GM21526 (cell line): ENCODE measurements around the gene SBNO2.

ENCODE experiments used
- ATAC-seq: cut with Tn5 transposase; IDR thresholded peaks from one replicate; pipeline ENCODE4 v1.9.1; 2021; ENCODE audit warnings: moderate library complexity; ENCODE audit not compliant: unreplicated experiment, low FRiP score

SBNO2 gene, protein sequence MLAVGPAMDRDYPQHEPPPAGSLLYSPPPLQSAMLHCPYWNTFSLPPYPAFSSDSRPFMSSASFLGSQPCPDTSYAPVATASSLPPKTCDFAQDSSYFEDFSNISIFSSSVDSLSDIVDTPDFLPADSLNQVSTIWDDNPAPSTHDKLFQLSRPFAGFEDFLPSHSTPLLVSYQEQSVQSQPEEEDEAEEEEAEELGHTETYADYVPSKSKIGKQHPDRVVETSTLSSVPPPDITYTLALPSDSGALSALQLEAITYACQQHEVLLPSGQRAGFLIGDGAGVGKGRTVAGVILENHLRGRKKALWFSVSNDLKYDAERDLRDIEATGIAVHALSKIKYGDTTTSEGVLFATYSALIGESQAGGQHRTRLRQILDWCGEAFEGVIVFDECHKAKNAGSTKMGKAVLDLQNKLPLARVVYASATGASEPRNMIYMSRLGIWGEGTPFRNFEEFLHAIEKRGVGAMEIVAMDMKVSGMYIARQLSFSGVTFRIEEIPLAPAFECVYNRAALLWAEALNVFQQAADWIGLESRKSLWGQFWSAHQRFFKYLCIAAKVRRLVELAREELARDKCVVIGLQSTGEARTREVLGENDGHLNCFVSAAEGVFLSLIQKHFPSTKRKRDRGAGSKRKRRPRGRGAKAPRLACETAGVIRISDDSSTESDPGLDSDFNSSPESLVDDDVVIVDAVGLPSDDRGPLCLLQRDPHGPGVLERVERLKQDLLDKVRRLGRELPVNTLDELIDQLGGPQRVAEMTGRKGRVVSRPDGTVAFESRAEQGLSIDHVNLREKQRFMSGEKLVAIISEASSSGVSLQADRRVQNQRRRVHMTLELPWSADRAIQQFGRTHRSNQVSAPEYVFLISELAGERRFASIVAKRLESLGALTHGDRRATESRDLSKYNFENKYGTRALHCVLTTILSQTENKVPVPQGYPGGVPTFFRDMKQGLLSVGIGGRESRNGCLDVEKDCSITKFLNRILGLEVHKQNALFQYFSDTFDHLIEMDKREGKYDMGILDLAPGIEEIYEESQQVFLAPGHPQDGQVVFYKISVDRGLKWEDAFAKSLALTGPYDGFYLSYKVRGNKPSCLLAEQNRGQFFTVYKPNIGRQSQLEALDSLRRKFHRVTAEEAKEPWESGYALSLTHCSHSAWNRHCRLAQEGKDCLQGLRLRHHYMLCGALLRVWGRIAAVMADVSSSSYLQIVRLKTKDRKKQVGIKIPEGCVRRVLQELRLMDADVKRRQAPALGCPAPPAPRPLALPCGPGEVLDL (N-terminal part only)

GRCh38 chr19:1173845-1174809 is at the start of gene SBNO2:
SBNO2 (minus strand) TSS chr19:1174268; CDS start chr19:1154276, 19,992 bp downstream.
- no peak for ATAC-seq

DNA sequence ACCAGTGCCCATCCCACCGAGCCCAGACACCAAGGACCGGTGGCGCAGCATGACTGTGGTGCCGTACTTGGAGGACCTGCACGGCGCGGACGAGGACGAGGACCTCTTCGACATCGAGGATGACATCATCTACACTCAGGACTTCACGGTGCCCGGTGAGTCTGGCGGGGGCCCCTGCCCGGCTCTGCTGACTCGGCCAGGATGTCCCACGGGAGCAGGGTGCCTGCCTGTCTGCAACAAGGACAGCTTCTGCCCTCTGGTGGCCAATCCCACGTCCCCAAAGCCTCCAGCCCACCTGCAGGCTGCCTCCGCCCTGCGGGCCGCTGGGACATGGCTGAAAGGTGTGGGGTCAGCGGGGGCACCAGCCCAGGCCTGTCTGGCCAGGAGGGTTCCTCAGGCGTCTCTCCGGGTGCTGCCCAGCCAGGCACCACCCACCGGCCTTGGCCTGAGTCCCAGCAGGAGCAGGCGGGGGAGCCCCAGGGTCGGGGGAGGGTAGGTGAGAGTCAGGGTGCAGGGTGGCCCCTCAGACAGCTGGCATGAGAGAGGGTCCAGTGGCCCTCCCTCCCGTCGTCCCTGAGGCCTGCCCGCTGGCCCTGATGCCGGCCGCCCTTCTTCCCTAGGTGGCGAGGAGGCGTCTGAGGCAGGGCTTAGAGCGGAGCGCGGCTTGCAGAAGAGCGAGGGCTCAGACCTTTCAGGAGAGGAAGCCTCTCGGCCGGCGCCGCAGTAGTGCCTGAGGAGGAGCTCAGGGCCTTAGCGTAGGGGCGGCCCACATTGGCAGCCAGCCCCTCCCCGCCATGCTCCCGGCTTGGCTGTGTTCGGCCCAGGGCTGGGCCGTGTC is 49.2 kb upstream of the SBNO2 start:
- no peak for ATAC-seq

DNA sequence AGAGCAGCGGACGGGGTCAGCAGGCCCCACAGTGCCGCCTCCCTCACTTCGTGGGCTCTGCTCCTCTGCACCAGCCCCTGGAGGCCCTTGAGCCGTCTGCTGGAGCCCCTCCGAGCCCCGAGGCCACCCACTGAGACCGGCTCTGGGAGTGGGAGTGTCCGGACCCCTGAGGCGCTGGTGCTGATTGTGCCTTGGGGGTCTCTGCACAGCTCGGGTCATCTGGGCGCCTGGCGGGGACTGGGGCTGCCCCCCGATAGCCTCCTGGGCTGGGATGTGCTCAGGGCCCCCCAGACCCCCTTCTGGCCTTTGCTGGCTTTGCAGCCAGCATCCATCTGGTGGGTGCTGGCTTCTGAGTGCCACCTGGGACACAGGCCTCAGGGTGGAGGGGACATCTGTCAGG is 48.3 kb upstream of the SBNO2 start:
- no peak for ATAC-seq

- no peak for ATAC-seq
Measured at GRCh38 chr19:1221904-1222255, 47.8 kb upstream of the SBNO2 start.

DNA sequence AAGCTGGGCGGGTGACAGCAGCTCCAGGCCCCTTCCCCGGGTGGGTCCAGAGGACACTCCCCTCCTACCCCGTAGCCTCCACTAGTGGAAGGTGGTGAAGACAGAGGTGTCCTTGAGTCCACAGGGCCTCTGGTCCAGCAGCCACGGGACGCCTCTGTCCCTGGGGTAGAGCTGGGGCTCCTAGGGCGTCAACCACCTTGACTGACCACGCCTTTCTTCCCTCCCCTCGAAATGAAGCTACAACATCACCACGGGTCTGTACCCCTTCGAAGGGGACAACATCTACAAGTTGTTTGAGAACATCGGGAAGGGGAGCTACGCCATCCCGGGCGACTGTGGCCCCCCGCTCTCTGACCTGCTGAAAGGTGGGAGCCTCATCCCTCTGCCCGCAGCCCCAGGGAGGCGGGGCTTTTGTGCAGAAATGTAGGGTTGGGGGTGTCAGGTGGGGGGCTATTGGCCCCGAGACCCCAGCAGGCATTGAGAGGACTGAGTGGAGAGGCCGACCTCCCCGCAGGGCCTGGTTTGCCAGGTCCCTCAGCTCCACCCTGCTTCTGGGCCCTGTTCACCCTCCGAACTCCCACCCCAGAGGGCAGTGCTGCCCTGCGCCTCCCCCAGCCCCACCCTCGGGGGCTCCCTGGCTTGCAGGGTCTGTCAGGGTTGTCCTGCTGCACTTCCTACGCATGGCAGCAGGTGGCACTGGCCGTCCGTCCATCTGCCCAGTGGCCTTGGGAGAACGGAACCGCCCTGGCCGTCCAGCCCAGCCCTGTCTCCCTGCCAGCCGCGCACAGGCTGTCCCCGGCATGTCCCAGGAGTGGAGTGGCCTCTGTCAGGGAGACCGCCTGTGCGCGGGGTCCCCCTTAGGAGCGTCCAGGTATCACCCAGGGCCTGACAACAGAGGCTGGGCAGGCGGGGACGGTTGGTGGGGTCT is 47.2 kb upstream of the SBNO2 start:
- ATAC-seq, result no peak

- no peak for ATAC-seq
Measured at GRCh38 chr19:1220477-1220930, 46.4 kb upstream of the SBNO2 start.

GRCh38 chr19:1219786-1220476 is 45.9 kb upstream of the SBNO2 start:
- no peak for ATAC-seq

DNA sequence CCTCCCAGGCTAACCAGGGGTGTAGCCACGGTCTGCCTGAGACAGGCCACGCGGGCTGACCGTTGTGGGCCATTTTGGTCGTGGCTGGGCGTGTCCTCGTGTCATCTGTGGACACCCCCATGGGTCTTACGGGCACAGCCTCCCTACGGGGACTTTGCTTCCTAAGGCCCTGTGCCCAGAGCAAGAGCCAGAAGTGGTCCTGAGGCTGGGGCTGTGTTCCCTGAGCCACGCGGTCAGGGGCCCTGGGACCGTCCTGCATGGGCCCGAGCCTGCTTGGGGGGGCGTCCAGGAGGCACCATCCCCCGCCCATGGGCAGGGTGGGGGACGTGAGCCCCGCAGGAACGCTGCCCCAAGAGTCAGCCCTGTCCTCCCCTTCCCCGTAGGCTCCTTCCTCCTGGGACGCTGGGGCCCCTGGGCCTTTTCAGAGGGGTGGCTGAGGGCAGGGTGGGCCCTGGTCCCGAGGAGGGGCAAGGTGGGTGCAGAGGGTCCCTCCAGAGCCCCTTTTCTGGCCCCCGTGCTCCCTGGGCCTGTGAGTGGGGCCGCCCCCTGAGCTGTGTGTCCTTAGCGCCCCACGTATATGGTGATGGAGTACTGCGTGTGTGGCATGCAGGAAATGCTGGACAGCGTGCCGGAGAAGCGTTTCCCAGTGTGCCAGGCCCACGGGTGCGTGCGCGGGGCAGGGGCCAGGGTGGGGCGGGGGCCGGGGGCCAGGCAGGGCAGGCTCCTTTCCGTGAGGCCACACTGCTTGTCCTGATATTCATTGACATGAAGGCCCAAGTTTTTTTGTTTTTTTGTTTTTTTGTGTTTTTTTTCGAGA is 44.9 kb upstream of the SBNO2 start:
- no peak for ATAC-seq

DNA sequence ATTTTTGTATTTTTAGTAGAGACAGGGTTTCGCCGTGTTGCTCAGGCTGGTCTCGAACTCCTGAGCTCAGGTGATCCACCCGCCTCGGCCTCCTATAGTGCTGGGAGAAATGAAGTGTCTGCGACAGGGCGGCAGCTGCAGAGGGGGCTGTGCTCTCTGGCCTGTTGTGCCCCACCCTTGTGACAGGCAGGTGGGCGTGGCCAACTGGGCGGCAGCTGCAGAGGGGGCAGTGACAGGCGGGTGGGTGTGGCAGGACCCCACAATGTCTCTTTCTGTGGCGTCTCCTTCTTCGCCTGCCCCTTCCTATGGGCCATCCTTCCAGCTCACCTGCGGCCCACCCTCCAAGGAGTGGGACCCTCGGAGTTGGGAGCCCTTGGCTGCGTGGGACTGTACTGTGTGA is 43.3 kb upstream of the SBNO2 start:
- no peak for ATAC-seq

DNA sequence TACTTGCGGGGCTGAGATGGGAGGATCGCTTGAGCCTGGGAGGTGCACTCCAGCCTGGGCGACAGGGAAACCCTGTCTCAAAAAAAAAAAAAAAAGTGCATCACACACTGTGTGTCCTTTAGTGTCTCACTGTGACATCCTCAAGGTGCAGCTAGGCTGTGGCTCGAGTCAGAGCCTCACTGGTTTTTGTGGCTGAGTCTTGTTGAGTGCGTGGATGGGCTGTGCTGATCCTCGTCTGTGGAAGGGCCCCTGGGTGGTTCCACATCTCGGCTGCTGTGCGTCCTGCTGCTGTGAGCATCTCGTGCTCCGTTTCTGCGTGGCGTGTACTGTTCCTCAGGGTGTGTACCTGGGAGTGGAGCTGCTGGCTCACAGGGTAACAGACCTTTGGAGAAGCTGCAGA is 42.7 kb upstream of the SBNO2 start:
- ATAC-seq, result no peak

GRCh38 chr19:1214862-1215731 is 41.0 kb upstream of the SBNO2 start:
- ATAC-seq, result no peak

GRCh38 chr19:1214299-1214861 is 40.3 kb upstream of the SBNO2 start:
- no peak for ATAC-seq

DNA sequence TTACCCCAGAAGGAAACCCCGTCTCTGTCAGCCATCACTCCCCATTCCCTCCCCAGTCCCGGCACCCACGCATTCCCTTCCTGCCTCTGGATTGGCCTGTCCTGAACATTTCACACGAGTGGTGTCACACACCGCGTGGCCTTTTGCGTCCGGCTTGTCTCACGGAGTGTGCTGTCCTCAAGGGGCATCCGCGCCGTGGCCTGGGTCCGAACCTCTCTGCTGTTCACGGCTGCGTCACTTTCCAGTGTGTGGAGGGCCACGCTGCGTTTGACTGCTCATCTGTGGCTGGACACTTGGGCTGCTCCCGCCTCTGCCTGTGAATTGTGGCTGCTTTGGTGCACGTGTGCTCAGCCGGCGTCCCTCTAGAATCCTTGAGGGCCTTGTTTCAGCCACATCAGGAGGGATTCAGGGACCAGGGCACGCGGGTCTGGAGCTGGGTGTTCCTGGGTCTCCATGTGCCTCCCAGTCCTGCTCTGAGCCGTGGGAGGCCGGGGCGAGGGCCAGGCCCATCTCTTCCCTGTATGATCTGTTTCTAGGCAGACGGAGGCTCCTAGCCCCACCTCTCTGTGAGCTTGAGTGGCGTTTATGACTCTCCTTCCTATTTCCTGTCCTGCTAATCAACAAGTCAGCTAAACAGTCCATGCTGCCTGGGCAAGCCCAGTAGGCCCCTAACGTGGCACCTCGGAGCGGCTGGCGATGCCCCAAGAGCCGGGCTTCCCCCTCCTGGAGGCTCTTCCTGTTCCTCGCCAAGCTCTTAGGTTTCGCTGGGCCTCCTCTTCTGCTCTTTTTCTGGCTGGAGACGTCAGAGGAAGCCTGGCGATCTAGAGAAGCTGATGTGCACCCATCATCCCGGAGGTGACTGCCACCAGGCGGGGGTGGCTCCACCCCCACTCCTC is 39.6 kb upstream of the SBNO2 start:
- ATAC-seq, result no peak
